K562 (cell line): ENCODE results near the gene VDR. TPM values are rescaled to one million over a fixed set of nuclear protein-coding genes. Genes with fewer than 3 reads are reported as not detected.

Experiments
- ATAC-seq: fragments of 200-7000 bp; cut with Tn5 transposase; 3 replicates; pipeline ENCODE4 v1.9.1; 2020; ENCODE audit warnings: moderate library complexity
- BruUV-seq: library from RNA; stranded (reverse); fragments of 400-500 nt; replicated peaks from 2 replicates; lab custom pipeline; 2021; lab: Mats Ljungman, UMichigan
- CTCF ChIA-PET: fragments of 300-600 bp; formaldehyde crosslinking; extraction: SDS; loops from one replicate; lab custom pipeline; 2021; ENCODE audit warnings: low intra/inter-chr PET ratio; lab: Yijun Ruan, JAX
- POLR2A ChIA-PET: fragments of 300-600, 350-650 bp; sonication (Branson Sonifier 250); formaldehyde crosslinking; extraction: SDS; loops from one replicate; lab custom pipeline; 2021; ENCODE audit warnings: antibody characterized with exemption, inconsistent platforms; lab: Yijun Ruan, JAX
- DNase-seq, 4 experiments: peaks; one replicate each; pipeline versions ENCODE4 v3.0.0 to v3.0.0-alpha.2; 2011 to 2018; ENCODE audit warnings: low spot score in 3 of 4, mixed read lengths in 3 of 4; ENCODE audit errors: extremely low read depth in 1 of 4
- FAIRE-seq: peaks from 2 replicates; lab custom pipeline; 2011; peaks lifted over from hg19 to GRCh38; lab: Jason Lieb, UNC
- H2AFZ ChIP-seq: 2 replicates; pipeline ENCODE4 v1.6.0; 2011; ENCODE audit warnings: low read depth, low read length, control low read depth, inconsistent platforms
- H3K27ac ChIP-seq: fragments of 200-600 bp; 3 replicates; pipeline ENCODE4 v1.8.0; 2011; ENCODE audit warnings: low read depth, mild to moderate bottlenecking, control low read depth, inconsistent platforms, low read length, moderate library complexity, mixed read lengths; ENCODE audit errors: extremely low read depth
- H3K27me3 ChIP-seq, 2 experiments: fragments of 300-600 bp in 1 of 2; 2 replicates in 1 of 2; 3 replicates in 1 of 2; pipeline versions ENCODE4 v1.6.0 to v1.8.0; 2011; ENCODE audit warnings: inconsistent platforms in 2 of 2, low read length in 2 of 2, mild to moderate bottlenecking in 1 of 2, mixed read lengths in 1 of 2, moderate library complexity in 1 of 2; ENCODE audit not compliant: control insufficient read depth in 2 of 2, insufficient read depth in 2 of 2
- H3K36me3 ChIP-seq: fragments of 300-600 bp; 3 replicates; pipeline ENCODE4 v1.8.0; 2011; ENCODE audit warnings: mild to moderate bottlenecking, low read length, inconsistent platforms; ENCODE audit not compliant: control insufficient read depth, insufficient read depth
- H3K4me1 ChIP-seq, 2 experiments: fragments of 200-600 bp in 1 of 2; replicated peaks in 1 of 2; 2 replicates in 1 of 2; 3 replicates in 1 of 2; pipeline versions ENCODE4 v1.5.1 to v1.8.0; 2011; ENCODE audit warnings: inconsistent platforms in 2 of 2, low read length in 2 of 2, mild to moderate bottlenecking in 1 of 2, mixed read lengths in 1 of 2, moderate library complexity in 1 of 2; ENCODE audit not compliant: control insufficient read depth in 2 of 2, insufficient read depth in 2 of 2
- H3K4me2 ChIP-seq: 2 replicates; pipeline ENCODE4 v1.6.1; 2011; ENCODE audit warnings: low read length, control low read depth, inconsistent platforms, mixed read lengths; ENCODE audit not compliant: insufficient read depth
- H3K4me3 ChIP-seq: fragments of 200-600 bp; sonication (generic), shearing (Covaris generic); 2 replicates; pipeline ENCODE4 v1.5.1; 2016; ENCODE audit warnings: control low read depth, inconsistent platforms
- H3K79me2 ChIP-seq: fragments of 200-600 bp; 3 replicates; pipeline ENCODE4 v1.8.0; 2011; ENCODE audit warnings: low read length, inconsistent platforms; ENCODE audit not compliant: control insufficient read depth, insufficient read depth
- H3K9ac ChIP-seq, 2 experiments: 2 replicates each; pipeline versions ENCODE4 v1.6.0 to v1.6.1; 2011; ENCODE audit warnings: low read depth in 2 of 2, low read length in 2 of 2, control low read depth in 1 of 2, inconsistent platforms in 1 of 2, mild to moderate bottlenecking in 1 of 2, mixed read lengths in 1 of 2; ENCODE audit not compliant: insufficient read depth in 1 of 2
- H3K9me1 ChIP-seq: one replicate; pipeline ENCODE4 v1.6.0; 2011; ENCODE audit warnings: inconsistent platforms, mild to moderate bottlenecking, low read length, moderate library complexity; ENCODE audit not compliant: control insufficient read depth, insufficient read depth
- H3K9me3 ChIP-seq: replicated peaks from 2 replicates; pipeline ENCODE4 v1.5.1; 2011; ENCODE audit warnings: low read depth, low read length, inconsistent platforms; ENCODE audit not compliant: control insufficient read depth, insufficient read depth
- H4K20me1 ChIP-seq: replicated peaks from 2 replicates; pipeline ENCODE4 v1.6.1; 2011; ENCODE audit warnings: low read length, inconsistent platforms, mixed read lengths; ENCODE audit not compliant: control insufficient read depth, insufficient read depth
- POLR2G ChIP-seq: fragments of 200-400 bp; formaldehyde crosslinking; IDR thresholded peaks from 2 replicates; pipeline ENCODE4 v1.6.1; 2017; ENCODE audit warnings: low read depth, mild to moderate bottlenecking, antibody characterized with exemption, low read length, moderate library complexity
- XRCC4 ChIP-seq: IDR thresholded peaks from one replicate; pipeline ENCODE4 v1.6.1; 2011; ENCODE audit not compliant: insufficient read depth, insufficient read length; ENCODE audit errors: extremely low read depth
- ZNF695 ChIP-seq: fragments of 450-650 bp; formaldehyde crosslinking; IDR thresholded peaks from 2 replicates; pipeline ENCODE4 v1.4.0; 2020; ENCODE audit warnings: mild to moderate bottlenecking, moderate library complexity
- WGBS: fragments of 100-300 bp; shearing (Covaris generic); methylation state at CpG from one replicate; pipeline ENCODE4 v1.1.6; 2016; ENCODE audit warnings: low coverage, mixed read lengths; ENCODE audit not compliant: insufficient coverage; ENCODE audit errors: missing lambda C conversion rate; 5-methylcytosine and 5-hydroxymethylcytosine counted together
- in situ Hi-C: fragments of 300-500 bp; cut with MboI; formaldehyde crosslinking; loops from 4 replicates; pipeline ENCODE4 v1.15.0; 2018; ENCODE audit warnings: inconsistent platforms, mixed read lengths
- intact Hi-C: fragments of 100-400 bp; cut with micrococcal nuclease; formaldehyde crosslinking; loops from 2 replicates; pipeline ENCODE4 v1.14.2; 2022
- polyA plus RNA-seq, 8 experiments: library from polyadenylated mRNA; depleted of rRNA in 4 of 8; stranded (reverse) in 5 of 8; unstranded in 3 of 8; fragments of >200 nt; fragmentation: Nextera tagmentation in 2 of 8; fragmentation: Illumina TruSeq in 1 of 8; extraction: Ambion mirVana in 2 of 8; extraction: Trizol in 1 of 8; gene quantifications; 2 replicates each; pipeline versions ENCODE4 v1.2.1 to v1.2.3, GENCODE V29; 2011 to 2014; ENCODE audit warnings: inconsistent platforms in 1 of 8, missing spikeins in 1 of 8
- total RNA-seq, 7 experiments: library from RNA; depleted of rRNA in 6 of 7; stranded (reverse); fragments of >200 nt in 6 of 7; fragmentation: Illumina TruSeq in 2 of 7; extraction: Trizol in 2 of 7; gene quantifications; 2 replicates each; pipeline versions ENCODE4 v1.2.1 to v1.2.3, GENCODE V29; 2011 to 2021; ENCODE audit warnings: low replicate concordance in 1 of 7
- TF ChIP-seq, protein P1 (sequence below), 2 experiments: fragments of 450-650 bp in 1 of 2; sonication (generic) in 1 of 2; formaldehyde crosslinking in 1 of 2; IDR thresholded peaks in 1 of 2; conservative IDR thresholded peaks in 1 of 2; 2 replicates each; pipeline versions ENCODE4 v1.6.1 to v1.8.1; 2016 to 2023; ENCODE audit warnings: mild to moderate bottlenecking in 2 of 2, moderate library complexity in 2 of 2, inconsistent platforms in 1 of 2, missing genetic modification reagents in 1 of 2
- TF ChIP-seq, protein P2 (sequence below): fragments of 250-450 bp; sonication (Bioruptor Pico); IDR thresholded peaks from 2 replicates; pipeline ENCODE4 v1.8.0; 2022; ENCODE audit warnings: inconsistent platforms
- TF ChIP-seq, protein P3 (sequence below): sonication (generic); formaldehyde crosslinking; IDR thresholded peaks from 2 replicates; pipeline ENCODE4 v1.8.0; 2023; ENCODE audit warnings: missing genetic modification reagents, mild to moderate bottlenecking, borderline replicate concordance
- TF ChIP-seq, protein P4 (sequence below): IDR thresholded peaks from 3 replicates; pipeline ENCODE4 v1.6.1; 2011; ENCODE audit warnings: borderline replicate concordance, mild to moderate bottlenecking; ENCODE audit not compliant: insufficient read length, insufficient read depth

The VDR gene
- total and polyA plus RNA-seq, 9 of the 15 experiments (the other 6 are each of a cell fraction or from before 2014, with no cell fraction given): 0.61 to 4.8 (median 2.0) TPM

DNA sequence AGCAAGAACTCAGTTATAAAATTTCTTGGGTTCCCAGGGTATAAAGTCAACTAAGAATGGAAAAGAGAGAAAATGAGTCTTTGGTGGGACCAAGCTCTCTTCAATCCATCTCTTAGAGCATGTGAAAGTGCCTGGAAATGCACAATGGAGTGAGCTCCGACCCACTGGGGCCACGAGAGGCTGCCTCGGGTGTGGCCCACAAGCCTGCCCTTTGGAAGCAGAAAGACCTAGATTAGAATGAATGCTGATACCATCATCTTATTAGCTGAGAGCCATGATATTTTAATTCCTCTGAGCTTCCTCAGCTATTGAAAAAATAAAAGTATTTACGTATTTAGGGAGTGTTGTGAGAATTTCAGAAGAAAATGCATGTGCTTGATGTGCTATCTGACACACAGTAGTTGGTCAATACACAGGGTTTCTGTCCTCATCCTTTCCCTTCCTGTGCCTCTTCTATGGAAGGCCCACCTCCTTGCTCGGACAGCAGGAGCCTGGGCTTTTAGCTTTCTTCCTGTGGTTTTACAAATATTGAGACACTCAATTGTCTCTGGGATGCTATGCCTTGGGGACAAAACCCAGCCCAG lies 42.5 kb downstream of the VDR start:
- no peak for FAIRE-seq
- Histone ChIP-seq H3K4me2 (no peak overlapping the region), H3K9me1 (no peaks in the 10 kb centered on the region)
- intact Hi-C loops: no loop called here
- BruUV-seq: no TSS peak
- TF ChIP-seq, protein P1, sequence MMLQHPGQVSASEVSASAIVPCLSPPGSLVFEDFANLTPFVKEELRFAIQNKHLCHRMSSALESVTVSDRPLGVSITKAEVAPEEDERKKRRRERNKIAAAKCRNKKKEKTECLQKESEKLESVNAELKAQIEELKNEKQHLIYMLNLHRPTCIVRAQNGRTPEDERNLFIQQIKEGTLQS (IDR thresholded peaks at IDR 0.05): no peak
- TF ChIP-seq, protein P1 (CRISPR knock-in tag; conservative IDR thresholded peaks at IDR 0.05): no peak
- TF ChIP-seq, protein P2, sequence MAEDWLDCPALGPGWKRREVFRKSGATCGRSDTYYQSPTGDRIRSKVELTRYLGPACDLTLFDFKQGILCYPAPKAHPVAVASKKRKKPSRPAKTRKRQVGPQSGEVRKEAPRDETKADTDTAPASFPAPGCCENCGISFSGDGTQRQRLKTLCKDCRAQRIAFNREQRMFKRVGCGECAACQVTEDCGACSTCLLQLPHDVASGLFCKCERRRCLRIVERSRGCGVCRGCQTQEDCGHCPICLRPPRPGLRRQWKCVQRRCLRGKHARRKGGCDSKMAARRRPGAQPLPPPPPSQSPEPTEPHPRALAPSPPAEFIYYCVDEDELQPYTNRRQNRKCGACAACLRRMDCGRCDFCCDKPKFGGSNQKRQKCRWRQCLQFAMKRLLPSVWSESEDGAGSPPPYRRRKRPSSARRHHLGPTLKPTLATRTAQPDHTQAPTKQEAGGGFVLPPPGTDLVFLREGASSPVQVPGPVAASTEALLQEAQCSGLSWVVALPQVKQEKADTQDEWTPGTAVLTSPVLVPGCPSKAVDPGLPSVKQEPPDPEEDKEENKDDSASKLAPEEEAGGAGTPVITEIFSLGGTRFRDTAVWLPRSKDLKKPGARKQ (CRISPR knock-in tag): no peak
- TF ChIP-seq, protein P3, sequence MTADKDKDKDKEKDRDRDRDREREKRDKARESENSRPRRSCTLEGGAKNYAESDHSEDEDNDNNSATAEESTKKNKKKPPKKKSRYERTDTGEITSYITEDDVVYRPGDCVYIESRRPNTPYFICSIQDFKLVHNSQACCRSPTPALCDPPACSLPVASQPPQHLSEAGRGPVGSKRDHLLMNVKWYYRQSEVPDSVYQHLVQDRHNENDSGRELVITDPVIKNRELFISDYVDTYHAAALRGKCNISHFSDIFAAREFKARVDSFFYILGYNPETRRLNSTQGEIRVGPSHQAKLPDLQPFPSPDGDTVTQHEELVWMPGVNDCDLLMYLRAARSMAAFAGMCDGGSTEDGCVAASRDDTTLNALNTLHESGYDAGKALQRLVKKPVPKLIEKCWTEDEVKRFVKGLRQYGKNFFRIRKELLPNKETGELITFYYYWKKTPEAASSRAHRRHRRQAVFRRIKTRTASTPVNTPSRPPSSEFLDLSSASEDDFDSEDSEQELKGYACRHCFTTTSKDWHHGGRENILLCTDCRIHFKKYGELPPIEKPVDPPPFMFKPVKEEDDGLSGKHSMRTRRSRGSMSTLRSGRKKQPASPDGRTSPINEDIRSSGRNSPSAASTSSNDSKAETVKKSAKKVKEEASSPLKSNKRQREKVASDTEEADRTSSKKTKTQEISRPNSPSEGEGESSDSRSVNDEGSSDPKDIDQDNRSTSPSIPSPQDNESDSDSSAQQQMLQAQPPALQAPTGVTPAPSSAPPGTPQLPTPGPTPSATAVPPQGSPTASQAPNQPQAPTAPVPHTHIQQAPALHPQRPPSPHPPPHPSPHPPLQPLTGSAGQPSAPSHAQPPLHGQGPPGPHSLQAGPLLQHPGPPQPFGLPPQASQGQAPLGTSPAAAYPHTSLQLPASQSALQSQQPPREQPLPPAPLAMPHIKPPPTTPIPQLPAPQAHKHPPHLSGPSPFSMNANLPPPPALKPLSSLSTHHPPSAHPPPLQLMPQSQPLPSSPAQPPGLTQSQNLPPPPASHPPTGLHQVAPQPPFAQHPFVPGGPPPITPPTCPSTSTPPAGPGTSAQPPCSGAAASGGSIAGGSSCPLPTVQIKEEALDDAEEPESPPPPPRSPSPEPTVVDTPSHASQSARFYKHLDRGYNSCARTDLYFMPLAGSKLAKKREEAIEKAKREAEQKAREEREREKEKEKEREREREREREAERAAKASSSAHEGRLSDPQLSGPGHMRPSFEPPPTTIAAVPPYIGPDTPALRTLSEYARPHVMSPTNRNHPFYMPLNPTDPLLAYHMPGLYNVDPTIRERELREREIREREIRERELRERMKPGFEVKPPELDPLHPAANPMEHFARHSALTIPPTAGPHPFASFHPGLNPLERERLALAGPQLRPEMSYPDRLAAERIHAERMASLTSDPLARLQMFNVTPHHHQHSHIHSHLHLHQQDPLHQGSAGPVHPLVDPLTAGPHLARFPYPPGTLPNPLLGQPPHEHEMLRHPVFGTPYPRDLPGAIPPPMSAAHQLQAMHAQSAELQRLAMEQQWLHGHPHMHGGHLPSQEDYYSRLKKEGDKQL (CRISPR knock-in tag): no peak
- TF ChIP-seq POLR2G: no peak
- TF ChIP-seq, protein P4, sequence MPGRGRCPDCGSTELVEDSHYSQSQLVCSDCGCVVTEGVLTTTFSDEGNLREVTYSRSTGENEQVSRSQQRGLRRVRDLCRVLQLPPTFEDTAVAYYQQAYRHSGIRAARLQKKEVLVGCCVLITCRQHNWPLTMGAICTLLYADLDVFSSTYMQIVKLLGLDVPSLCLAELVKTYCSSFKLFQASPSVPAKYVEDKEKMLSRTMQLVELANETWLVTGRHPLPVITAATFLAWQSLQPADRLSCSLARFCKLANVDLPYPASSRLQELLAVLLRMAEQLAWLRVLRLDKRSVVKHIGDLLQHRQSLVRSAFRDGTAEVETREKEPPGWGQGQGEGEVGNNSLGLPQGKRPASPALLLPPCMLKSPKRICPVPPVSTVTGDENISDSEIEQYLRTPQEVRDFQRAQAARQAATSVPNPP: no peak
- no peak for TF ChIP-seq ZNF695 (CRISPR knock-in tag)
- no peak for TF ChIP-seq XRCC4
- TF ChIP-seq, all 486 proteins: peak for 0
- no peak for DNase-seq
- H3K4me3 ChIP-seq: no peak overlapping the region
- in situ Hi-C loops: no loop called here
- H3K27ac ChIP-seq: no peak overlapping the region
- no peak for ATAC-seq
- POLR2A ChIA-PET: interaction anchor here (0.8 to 1.2 kb wide), 2 partner anchors 12 to 21 kb away, joined by 3 to 4 read pairs; no protein-coding TSS in a partner anchor
- no peaks in the 10 kb centered on the region for H4K20me1 ChIP-seq
- no peak overlapping the region for H2AFZ ChIP-seq
- H3K79me2 ChIP-seq: no peaks in the 10 kb centered on the region
- H3K9ac ChIP-seq: no peak overlapping the region
- peaks cover 2 to 3% of the 10 kb centered on the region in 2 experiments; a peak in 3 of 5 replicates for H3K4me1 ChIP-seq
- H3K9me3 ChIP-seq: no peaks in the 10 kb centered on the region
- H3K36me3 ChIP-seq: no peaks in the 10 kb centered on the region
- H3K27me3 ChIP-seq: peaks cover 0 to 9% of the 10 kb centered on the region in 2 experiments; a peak in 1 of 5 replicates
- 40% methylated on average over 5 of the region's 5 CpGs for WGBS
- CTCF ChIA-PET: no interaction called here
